ENCODE results near the gene RNF130.
"Not testable (repeated sequence)": the region's sequence is repeated elsewhere in the genome, so short reads cannot be mapped to it uniquely, and the experiment has no call there.

RNF130 gene

DNA sequence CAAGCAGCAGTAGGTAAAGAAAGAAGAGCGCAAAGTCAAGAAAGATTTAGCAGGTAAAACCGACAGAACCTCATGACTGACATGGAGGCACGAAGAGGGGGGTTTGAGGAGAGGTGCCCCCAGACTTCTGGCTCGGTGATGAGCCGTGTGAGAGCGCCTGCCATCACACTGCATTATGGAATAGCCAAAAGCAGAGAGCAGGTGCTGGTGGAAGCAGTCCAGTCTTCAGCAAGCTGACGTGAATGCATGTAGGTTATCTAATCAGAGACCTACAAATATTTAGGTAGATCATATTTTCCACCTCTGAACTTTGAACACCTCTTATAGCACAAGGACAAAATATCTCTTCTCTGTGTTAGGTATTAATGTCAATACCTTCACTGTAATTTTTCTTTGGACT is 68.4 kb downstream of the RNF130 start:
- DNase-seq = no peak
- Mint-ChIP-seq H3K4me1 (peaks cover 22% of the 10 kb centered on the region), H3K27me3 (no peaks in the 10 kb centered on the region), H3K4me3 (no peak overlapping the region), H3K27ac (no peak overlapping the region), H3K9me3 (no peaks in the 10 kb centered on the region)
- no peak for ATAC-seq

DNA sequence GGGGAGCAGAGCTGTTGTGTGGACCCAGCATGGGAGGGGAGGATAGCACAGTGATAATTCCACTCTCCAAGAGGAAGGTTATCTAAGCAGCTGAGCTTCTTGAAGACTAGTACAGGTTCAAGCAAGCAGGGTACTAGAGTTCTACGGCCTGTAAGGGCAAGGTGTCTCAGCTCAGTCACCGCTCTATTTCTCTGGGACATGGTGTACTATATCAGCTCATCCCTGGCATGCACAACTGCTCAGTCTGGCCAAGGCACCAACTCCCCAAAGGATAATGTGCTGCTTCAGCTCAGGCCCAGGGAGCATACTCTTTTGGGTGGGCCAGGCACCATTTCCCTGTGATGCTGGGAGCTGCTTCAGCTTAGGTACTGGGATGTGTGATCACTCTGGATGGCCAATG is 69.8 kb downstream of the RNF130 start:
- ATAC-seq = no peak
- no peak overlapping the region for H3K4me3 Mint-ChIP-seq
- H3K4me1 Mint-ChIP-seq = peaks cover 8% of the 10 kb centered on the region
- H3K27ac Mint-ChIP-seq = no peak overlapping the region
- no peaks in the 10 kb centered on the region for H3K9me3 Mint-ChIP-seq
- no peaks in the 10 kb centered on the region for H3K27me3 Mint-ChIP-seq
- DNase-seq = no peak

DNA sequence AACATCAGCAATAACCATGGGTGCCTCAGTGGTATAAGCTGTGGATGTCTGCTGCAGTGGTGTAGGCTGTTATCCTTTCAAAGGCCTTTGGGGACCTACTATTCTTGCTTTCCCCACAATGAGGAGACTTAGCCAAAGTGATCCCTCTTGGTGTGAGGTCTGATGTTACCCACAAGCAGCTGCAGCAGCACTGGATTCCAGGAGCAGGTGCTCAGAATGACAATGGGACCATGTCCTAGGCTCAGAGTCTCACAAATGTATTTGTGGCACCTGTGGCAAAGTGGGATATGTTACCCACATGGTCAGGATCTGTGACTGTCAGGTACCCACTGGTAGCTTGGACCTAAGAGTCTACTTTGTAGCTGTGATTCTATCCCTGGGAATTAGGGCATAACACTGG is 70.4 kb downstream of the RNF130 start:
- Mint-ChIP-seq H3K4me3 (no peak overlapping the region), H3K9me3 (no peaks in the 10 kb centered on the region), H3K4me1 (peaks cover 2% of the 10 kb centered on the region), H3K27ac (no peak overlapping the region), H3K27me3 (no peaks in the 10 kb centered on the region)
- no peak for ATAC-seq
- DNase-seq = no peak

DNA sequence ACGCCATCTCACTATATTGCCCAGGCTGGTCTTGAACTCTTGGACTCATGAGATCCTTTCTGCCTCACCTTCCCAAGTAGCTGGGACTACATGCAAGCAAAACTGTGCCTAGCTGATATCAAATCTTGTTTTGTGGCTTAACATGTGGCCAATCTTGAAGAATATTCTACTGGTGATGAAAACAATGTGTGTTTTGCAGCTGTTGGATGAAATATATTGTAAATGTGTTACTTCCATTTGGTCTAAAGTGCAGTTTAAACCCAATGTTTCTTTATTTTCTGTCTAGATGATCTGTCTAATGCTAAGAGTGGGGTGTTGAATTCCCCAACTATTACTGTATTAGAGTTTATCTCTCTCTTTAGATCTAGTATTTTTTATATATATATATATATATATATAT is 73.1 kb downstream of the RNF130 start:
- no peak for ATAC-seq

DNA sequence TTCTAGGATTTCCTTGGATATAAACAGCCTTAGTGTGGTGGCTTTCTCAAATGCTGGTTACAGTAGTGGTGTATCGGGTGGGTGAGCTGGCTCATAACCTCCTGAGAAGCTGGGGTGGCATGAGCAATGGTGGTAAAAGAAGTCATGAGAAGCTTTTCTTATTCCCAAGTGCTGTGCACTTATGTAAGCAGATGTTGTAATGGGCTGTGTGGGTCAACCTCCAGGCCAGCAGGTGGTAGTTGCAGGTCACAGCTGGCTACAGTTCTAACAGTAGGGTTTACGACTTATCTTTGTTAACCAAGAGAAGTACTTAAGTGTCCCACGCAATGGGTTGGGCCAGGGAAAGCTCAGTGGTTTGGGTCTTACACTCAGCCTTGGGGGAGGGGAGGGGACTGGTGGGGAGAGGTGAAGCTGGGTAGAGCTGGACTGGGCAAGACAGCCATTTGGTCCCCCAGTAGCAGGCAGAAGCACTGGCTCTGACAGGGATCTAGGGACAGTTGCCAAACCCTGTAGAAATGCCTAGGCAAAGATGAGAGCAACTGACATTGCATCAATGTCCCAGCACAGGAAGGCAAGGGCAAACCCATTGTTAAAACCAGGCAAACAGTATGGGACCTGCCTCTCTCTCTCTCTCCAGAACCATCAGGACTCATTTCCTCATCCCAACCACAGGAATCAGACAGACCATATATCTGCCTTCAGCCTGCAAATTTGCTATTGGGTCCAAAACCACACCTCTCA is 76.8 kb downstream of the RNF130 start:
- no peaks in the 10 kb centered on the region for H3K4me1 Mint-ChIP-seq
- DNase-seq (no peak), ATAC-seq (no peak)
- no peaks in the 10 kb centered on the region for H3K27me3 Mint-ChIP-seq
- no peak overlapping the region for H3K4me3 Mint-ChIP-seq
- peaks cover 0 to 14% of the 10 kb centered on the region in 2 donors for H3K9me3 Mint-ChIP-seq
- H3K27ac Mint-ChIP-seq = no peak overlapping the region

More for the DNA sequence above, 73.1 kb downstream of the RNF130 start:
- no peak overlapping the region for H3K27ac Mint-ChIP-seq
- no peaks in the 10 kb centered on the region for H3K4me1 Mint-ChIP-seq
- no peak overlapping the region for H3K4me3 Mint-ChIP-seq
- peaks cover 0 to 14% of the 10 kb centered on the region in 2 donors for H3K9me3 Mint-ChIP-seq
- no peaks in the 10 kb centered on the region for H3K27me3 Mint-ChIP-seq
- DNase-seq = no peak

DNA sequence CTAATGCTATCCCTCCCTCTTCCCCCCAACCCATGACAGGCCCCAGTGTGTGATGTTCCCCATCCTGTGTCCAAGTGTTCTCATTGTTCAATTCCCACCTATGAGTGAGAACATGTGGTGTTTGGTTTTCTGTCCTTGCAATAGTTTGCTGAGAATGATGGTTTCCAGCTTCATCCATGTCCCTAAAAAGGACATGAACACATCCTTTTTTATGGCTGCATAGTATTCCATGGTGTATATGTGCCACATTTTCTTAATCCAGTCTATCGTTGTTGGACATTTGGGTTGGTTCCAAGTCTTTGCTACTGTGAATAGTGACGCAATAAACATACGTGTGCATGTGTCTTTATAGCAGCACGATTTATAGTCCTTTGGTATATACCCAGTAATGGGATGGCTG is 78.7 kb downstream of the RNF130 start:
- not testable (repeated sequence) for ATAC-seq, H3K4me1 Mint-ChIP-seq, H3K27me3 Mint-ChIP-seq, DNase-seq, H3K27ac Mint-ChIP-seq, H3K4me3 Mint-ChIP-seq
- H3K9me3 Mint-ChIP-seq = peaks cover 0 to 14% of the 10 kb centered on the region in 2 donors

DNA sequence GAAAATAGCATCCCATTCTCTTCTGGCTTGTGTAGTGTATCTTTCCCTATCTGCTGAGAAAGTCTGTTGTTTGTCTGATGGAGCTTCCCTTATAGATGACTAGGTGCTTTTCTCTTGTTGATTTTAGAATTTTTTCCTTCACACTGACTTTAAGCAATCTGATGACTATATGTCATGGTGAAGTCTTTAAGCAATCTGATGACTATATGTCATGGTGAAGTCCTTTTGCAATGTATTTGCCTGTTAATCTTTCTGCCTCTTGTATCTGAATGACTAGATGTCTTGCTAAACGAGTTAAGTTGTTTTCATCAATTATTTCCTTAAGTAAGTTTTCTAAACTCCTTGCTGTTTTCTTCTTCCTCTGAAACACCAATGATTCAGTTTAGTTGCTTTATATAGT is 80.5 kb downstream of the RNF130 start:
- no peak overlapping the region for H3K4me3 Mint-ChIP-seq
- ATAC-seq = no peak

DNA sequence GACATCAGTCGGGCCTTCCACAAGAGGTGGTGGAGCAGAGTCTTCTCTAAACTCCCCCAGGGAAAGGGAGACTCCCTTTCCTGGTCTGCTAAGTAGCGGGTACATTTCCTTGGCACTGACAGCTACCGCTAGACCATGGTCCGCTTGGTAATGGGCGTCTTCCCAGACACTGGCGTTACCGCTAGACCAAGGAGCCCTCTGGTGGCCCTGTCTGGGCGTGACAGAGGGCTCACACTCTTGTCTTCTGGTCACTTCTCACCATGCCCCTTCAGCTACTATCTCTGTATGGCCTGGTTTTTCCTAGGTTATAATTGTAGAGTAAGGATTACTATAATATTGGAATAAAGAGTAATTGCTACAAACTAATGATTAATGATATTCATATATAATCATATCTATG is 81.0 kb downstream of the RNF130 start:
- peaks cover 0 to 14% of the 10 kb centered on the region in 2 donors for H3K9me3 Mint-ChIP-seq
- not testable (repeated sequence) for H3K4me3 Mint-ChIP-seq, DNase-seq, ATAC-seq, H3K27ac Mint-ChIP-seq, H3K4me1 Mint-ChIP-seq, H3K27me3 Mint-ChIP-seq

More for the DNA sequence above, 80.5 kb downstream of the RNF130 start:
- DNase-seq = no peak
- Mint-ChIP-seq H3K9me3 (peaks cover 0 to 14% of the 10 kb centered on the region in 2 donors), H3K27ac (no peak overlapping the region), H3K27me3 (no peaks in the 10 kb centered on the region), H3K4me1 (no peaks in the 10 kb centered on the region)

DNA sequence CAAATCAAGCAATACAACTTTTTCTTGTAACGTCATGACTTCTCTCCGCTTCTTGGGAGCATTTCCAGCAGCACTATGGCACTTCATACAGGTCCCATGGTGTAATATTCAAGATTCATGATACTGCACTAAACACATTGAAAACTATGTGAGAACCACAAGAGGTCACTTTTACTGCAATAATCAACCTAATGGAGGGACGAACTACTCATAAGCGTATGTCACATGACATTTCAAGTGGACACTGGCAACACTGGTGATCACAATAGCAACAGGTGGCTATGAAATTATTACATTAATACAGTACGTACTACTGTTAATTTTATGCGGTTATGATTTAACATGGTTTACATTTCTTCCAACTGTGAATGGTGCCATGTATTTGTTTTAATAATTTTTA is 85.2 kb downstream of the RNF130 start:
- no peaks in the 10 kb centered on the region for H3K9me3 Mint-ChIP-seq
- DNase-seq (no peak), ATAC-seq (no peak)
- no peaks in the 10 kb centered on the region for H3K4me1 Mint-ChIP-seq
- H3K27me3 Mint-ChIP-seq = no peaks in the 10 kb centered on the region
- H3K27ac Mint-ChIP-seq = no peak overlapping the region
- H3K4me3 Mint-ChIP-seq = no peak overlapping the region

DNA sequence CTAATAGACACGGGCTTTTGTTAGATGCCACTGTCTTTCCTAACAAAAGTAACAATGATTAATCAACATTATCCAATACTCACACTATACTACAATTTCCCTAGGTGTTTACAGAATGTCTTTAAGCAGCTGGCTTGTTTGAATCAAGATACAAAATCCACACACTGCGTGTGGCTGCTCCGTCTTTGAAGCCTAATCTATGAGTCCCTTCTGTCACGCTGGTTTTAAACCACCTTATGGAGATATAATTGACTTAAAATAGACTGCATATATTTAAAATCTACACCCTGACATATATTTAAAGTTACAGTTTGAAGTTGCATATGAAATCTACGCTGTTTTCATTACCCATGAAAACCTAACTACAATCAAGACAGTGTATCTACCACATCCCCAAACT is 89.9 kb downstream of the RNF130 start:
- Mint-ChIP-seq H3K27me3 (no peaks in the 10 kb centered on the region), H3K27ac (peak overlapping the region in 1 of 2 donors; percentile 27), H3K9me3 (no peaks in the 10 kb centered on the region), H3K4me3 (no peak overlapping the region), H3K4me1 (no peaks in the 10 kb centered on the region)
- DNase-seq = no peak
- ATAC-seq = no peak

DNA sequence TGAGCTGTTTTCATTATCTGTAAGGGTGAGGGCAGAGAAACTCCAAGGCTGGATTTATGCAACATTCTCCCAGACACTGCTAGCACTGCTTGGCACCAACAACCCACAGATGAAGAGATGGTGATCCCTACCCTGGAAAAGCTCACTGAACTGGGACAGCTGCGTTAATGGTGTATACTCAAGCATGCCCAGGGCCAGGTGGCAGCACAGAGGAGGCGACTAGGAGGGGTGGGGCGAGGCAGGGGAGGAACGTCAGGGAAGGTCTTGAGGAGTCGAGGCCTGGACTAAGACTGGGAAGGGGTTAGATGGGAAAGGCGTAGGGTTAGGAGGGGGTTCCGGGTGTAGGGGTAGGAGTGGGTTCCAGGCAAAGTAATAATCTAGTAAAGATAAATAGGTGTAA is 90.8 kb downstream of the RNF130 start:
- no peaks in the 10 kb centered on the region for H3K4me1 Mint-ChIP-seq
- no peak for ATAC-seq
- no peak overlapping the region for H3K27ac Mint-ChIP-seq

DNA sequence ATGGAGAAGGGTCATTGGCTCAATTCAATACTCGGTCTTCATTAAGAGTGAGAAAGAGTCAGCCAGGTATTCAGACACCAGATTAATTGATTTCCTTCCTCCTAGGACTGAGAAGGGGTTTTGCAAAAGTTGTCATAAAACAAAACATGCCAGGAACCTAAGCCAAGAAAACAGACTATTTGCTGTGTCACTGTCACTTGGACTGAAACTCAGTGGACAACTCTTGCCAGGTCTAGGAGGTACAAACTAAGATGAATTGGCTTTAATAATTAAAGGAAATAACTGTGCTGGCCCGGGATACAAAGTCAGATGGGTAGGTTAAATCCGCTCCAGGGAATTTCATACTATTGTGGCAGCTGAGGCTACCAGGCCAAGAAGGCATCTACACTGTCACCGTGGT is 92.8 kb downstream of the RNF130 start:
- Mint-ChIP-seq H3K9me3 (no peaks in the 10 kb centered on the region), H3K27me3 (no peaks in the 10 kb centered on the region), H3K4me3 (no peak overlapping the region), H3K27ac (peak overlapping the region in 1 of 2 donors; percentile 67), H3K4me1 (no peaks in the 10 kb centered on the region)
- DNase-seq = no peak
- no peak for ATAC-seq

More for the DNA sequence above, 90.8 kb downstream of the RNF130 start:
- Mint-ChIP-seq H3K27me3 (no peaks in the 10 kb centered on the region), H3K9me3 (no peaks in the 10 kb centered on the region), H3K4me3 (no peak overlapping the region)
- no peak for DNase-seq

DNA sequence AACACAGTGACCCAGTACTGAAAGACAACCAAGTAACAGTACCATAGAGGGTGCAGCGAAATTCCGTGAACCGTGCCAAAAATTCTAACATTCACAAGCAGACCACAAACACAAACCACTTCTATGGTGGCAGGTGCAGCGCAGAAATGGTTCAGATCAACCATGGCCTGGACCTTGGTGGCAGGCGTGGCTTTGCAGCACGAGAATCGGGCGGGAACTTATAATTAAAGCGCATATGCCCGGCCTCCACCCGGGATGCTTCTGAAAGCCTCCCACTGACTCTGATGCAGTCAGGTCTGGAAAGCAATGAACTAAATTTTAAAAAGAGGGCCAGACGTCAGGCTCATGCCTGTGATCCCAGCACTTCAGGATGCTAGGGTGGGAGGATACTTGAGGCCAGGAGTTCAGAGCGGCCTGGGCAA is 95.8 kb downstream of the RNF130 start:
- ATAC-seq (no peak), DNase-seq (no peak)
- Mint-ChIP-seq H3K4me3 (no peak overlapping the region), H3K9me3 (no peaks in the 10 kb centered on the region), H3K4me1 (peaks cover 7% of the 10 kb centered on the region), H3K27ac (no peak overlapping the region), H3K27me3 (no peaks in the 10 kb centered on the region)

DNA sequence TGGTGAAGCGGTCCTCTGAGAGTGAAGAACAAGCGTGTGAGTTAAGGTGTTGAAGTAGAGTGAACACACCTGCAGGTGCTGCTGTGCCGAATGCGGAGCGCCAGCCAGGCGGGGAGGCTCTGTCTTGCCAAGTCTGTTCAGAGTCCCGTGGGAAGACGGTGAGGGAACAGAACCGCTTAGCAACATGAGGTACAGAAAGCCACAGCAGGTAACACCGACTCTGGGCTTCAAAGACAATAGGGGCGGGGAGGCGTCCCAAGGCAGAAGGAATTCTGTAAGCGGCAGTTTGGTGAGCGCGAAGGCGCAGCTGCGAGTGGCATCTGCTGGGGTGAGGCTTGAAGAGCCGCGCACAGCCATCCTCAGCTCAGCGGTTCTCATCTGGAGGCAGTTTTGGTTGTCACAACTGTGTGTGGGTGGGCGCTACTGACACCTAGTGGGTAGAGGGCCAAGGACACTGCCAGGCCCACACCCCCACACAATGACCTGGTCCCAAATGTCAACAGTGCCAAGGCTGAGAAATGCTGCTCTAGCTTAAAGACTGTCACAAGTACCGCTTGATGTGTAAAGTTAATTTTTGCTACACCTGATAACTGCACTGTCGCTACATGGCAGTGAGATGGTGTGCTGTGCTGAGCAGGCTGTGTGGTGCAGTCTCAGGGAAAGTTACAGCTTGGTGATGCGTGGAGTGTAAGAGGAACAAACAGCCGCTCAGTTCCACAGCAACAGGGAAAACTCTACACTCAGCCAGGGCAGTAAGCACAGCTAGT is 96.4 kb downstream of the RNF130 start:
- DNase-seq (peak; percentile 15 to 38), ATAC-seq (peak; percentile 84)
- Mint-ChIP-seq H3K9me3 (no peaks in the 10 kb centered on the region), H3K4me1 (peaks cover 9% of the 10 kb centered on the region), H3K4me3 (no peak overlapping the region), H3K27ac (no peak overlapping the region), H3K27me3 (no peaks in the 10 kb centered on the region)

DNA sequence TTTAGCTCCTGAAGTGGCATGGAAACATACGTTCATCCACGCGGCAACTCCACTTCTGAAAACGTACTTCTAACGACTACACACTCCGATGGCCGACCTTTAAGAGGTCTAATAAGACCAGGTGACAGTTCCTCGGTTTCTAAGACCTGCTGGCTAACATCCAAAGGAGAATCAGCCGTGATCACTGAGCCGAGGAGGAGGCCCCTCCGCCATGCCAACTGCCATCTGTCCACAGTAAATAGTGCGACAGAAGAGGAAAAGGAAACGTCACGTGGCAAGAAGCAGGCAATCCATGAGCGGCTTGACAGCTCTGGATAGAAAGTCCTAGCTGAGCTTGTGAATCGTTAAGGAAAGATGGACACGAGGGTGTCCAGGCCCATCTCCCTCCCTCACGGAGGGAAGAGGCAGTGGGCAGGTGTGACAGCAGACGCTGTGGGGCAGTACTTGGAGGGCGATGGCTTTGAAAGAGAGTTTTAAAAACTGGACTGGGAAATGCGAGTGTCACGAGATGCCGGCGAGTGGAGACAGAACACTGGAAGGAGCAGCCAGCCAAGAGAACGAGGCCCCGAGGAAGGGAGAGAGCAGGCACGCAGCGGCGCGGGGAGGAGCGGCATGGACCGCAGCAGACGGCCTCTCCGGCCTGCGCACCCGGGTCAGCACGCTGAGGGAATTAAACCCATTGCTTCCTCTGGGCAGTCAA is 97.2 kb downstream of the RNF130 start:
- Mint-ChIP-seq H3K27me3 (no peaks in the 10 kb centered on the region), H3K27ac (no peak overlapping the region), H3K9me3 (no peaks in the 10 kb centered on the region), H3K4me3 (no peak overlapping the region), H3K4me1 (peaks cover 9% of the 10 kb centered on the region)
- ATAC-seq = no peak
- DNase-seq = no peak

DNA sequence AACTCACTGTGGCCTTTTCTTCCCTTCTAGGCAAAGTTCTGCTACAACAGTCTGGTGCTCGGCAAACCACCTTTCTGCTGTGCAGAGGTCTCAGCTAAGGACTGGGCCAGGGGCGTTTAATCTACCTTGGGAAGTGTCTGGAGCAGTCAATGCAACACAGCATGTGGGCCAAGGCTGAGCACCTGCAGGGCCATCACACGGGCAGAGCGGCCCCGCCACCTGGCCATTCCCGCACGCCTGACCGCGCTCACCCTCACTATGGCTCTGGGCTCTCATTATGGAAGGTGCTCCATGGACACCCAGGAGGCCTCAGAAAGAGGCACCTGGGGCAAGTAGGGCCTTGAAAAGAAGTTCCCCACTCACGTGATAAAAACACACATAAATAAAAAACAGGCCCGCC is 98.2 kb downstream of the RNF130 start:
- H3K4me3 Mint-ChIP-seq = no peak overlapping the region
- peaks cover 9% of the 10 kb centered on the region for H3K4me1 Mint-ChIP-seq
- H3K9me3 Mint-ChIP-seq = no peaks in the 10 kb centered on the region
- no peak overlapping the region for H3K27ac Mint-ChIP-seq
- ATAC-seq (no peak), DNase-seq (no peak)
- no peaks in the 10 kb centered on the region for H3K27me3 Mint-ChIP-seq

All from stimulated activated naive CD8-positive, alpha-beta T cell treated with anti-CD3 and anti-CD28 coated beads, Interleukin-15, amount 100 ng/mL, for 72 hours (primary cell).